KMS-11 (cell line): ENCODE data around the gene STRBP.

ENCODE experiments used
- H2AFZ ChIP-seq: fragments of 200-600 bp; sonication (generic); 2 replicates; pipeline ENCODE4 v1.6.1; 2016; ENCODE audit warnings: antibody characterized with exemption, mixed run types, low read depth
- H3K27ac ChIP-seq: fragments of 200-600 bp; sonication (generic); 2 replicates; pipeline ENCODE4 v1.6.1; 2016; ENCODE audit warnings: mild to moderate bottlenecking, mixed run types
- H3K27me3 ChIP-seq: fragments of 200-600 bp; sonication (generic); 2 replicates; pipeline ENCODE4 v1.6.1; 2017; ENCODE audit warnings: mild to moderate bottlenecking, low read depth, mixed run types, moderate library complexity; ENCODE audit not compliant: insufficient read depth
- H3K36me3 ChIP-seq: fragments of 200-600 bp; sonication (generic); 2 replicates; pipeline ENCODE4 v1.6.1; 2017; ENCODE audit warnings: mild to moderate bottlenecking, mixed run types; ENCODE audit not compliant: insufficient read depth
- H3K4me1 ChIP-seq: fragments of 200-600 bp; sonication (generic); 2 replicates; pipeline ENCODE4 v1.6.1; 2016; ENCODE audit warnings: mild to moderate bottlenecking, low read depth, mixed run types; ENCODE audit not compliant: poor library complexity, severe bottlenecking
- H3K4me2 ChIP-seq: fragments of 200-600 bp; sonication (generic); 2 replicates; pipeline ENCODE4 v1.7.0; 2016; ENCODE audit warnings: mild to moderate bottlenecking, mixed run types
- H3K4me3 ChIP-seq: fragments of 200-600 bp; sonication (generic); IDR thresholded peaks from 2 replicates; pipeline ENCODE4 v1.6.1; 2017; ENCODE audit warnings: low read depth, low read length, mixed read lengths; ENCODE audit not compliant: insufficient read depth
- H3K79me2 ChIP-seq: fragments of 200-600 bp; sonication (generic); 2 replicates; pipeline ENCODE4 v1.6.1; 2016; ENCODE audit warnings: low read depth, mixed run types; ENCODE audit not compliant: insufficient read depth
- H3K9ac ChIP-seq: fragments of 200-600 bp; sonication (generic); 2 replicates; pipeline ENCODE4 v1.6.1; 2016; ENCODE audit warnings: mild to moderate bottlenecking, mixed run types
- H4K20me1 ChIP-seq: fragments of 200-600 bp; sonication (generic); 2 replicates; pipeline ENCODE4 v1.6.1; 2016; ENCODE audit warnings: mild to moderate bottlenecking, mixed run types; ENCODE audit not compliant: insufficient read depth
- TF ChIP-seq, protein P1 (sequence below): fragments of 200-600 bp; sonication (generic); conservative IDR thresholded peaks from 2 replicates; pipeline ENCODE4 v1.6.1; 2017; ENCODE audit warnings: low read depth, mild to moderate bottlenecking, antibody characterized with exemption, low read length, moderate library complexity, mixed read lengths

The STRBP gene

DNA sequence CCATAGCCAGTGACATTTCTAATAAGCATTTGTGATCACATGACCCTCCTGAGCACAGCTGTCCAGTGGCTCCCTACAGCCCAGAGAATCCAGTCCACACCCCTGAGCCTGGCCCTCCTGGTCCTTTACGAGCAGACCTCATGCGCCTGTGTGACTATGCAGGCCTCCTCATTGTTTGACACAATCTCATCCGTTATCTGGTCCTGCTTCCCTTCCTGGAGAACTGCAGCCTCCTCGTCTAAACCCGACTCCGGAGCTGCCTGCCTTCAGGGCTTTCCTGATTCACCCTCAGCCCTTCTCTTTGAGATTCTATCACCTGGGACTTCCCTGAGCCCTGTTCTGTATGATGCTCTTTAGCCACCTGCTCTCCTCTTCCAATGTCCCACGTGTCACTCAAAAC is 155.2 kb downstream of the STRBP start:
- no peak overlapping the region for H3K4me3 ChIP-seq
- H2AFZ ChIP-seq, result no peak overlapping the region
- no peaks in the 10 kb centered on the region for H3K27me3 ChIP-seq
- H3K9ac ChIP-seq, result no peak overlapping the region
- H3K79me2 ChIP-seq, result no peaks in the 10 kb centered on the region
- no peaks in the 10 kb centered on the region for H4K20me1 ChIP-seq
- no peaks in the 10 kb centered on the region for H3K4me1 ChIP-seq
- H3K4me2 ChIP-seq, result no peak overlapping the region
- TF ChIP-seq, protein P1, sequence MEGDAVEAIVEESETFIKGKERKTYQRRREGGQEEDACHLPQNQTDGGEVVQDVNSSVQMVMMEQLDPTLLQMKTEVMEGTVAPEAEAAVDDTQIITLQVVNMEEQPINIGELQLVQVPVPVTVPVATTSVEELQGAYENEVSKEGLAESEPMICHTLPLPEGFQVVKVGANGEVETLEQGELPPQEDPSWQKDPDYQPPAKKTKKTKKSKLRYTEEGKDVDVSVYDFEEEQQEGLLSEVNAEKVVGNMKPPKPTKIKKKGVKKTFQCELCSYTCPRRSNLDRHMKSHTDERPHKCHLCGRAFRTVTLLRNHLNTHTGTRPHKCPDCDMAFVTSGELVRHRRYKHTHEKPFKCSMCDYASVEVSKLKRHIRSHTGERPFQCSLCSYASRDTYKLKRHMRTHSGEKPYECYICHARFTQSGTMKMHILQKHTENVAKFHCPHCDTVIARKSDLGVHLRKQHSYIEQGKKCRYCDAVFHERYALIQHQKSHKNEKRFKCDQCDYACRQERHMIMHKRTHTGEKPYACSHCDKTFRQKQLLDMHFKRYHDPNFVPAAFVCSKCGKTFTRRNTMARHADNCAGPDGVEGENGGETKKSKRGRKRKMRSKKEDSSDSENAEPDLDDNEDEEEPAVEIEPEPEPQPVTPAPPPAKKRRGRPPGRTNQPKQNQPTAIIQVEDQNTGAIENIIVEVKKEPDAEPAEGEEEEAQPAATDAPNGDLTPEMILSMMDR, result no peak
- no peaks in the 10 kb centered on the region for H3K36me3 ChIP-seq
- H3K27ac ChIP-seq, result no peak overlapping the region

DNA sequence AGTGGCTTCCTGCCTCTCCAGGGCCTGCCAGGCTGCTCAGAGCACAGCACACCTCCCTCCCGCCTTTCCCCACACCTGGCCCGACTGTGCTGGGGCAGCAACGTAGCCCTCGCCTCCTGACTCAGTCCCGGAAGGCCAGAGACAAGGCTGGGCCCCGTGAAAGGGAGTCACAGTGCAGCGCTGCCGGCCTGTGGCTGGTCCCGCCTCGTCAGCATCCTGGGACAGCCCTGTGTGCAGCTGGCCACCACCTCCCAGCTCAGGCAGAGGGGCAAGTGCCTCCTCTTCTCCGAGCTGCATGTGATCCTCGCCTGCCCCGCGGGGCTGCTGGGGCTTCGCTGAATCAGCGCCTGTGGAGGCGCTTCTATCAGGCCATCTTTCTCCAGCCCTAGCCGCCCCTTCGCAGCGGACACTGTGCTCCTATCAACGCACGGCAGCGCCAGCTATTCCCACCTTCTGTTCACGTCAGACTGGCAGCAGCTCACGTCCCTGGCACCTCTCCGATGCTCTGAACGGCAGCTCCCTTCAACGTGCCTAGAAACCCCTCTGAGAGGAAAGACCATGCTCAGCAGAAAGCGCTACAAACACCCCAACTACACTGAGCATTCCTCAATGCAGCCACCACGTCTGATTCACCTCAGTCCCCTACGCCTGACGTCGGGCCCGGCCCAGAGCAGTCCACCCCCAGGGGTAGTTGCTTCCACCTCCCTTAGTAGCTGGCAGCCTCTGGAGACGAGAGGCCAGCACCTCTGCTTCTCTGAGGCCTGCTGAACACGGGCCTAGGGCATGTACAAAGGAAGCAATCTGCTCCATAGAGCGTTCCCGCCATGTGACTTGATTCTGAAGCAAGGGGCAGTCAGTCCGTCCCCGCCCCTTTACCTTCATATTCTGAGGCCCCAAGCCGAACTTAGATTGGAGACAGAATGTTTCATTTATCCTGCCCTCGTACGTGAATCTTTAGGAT is 156.1 kb downstream of the STRBP start:
- H3K4me3 ChIP-seq, result no peak overlapping the region
- no peaks in the 10 kb centered on the region for H3K36me3 ChIP-seq
- no peak overlapping the region for H3K4me2 ChIP-seq
- no peak overlapping the region for H2AFZ ChIP-seq
- H3K9ac ChIP-seq, result no peak overlapping the region
- H3K4me1 ChIP-seq, result no peaks in the 10 kb centered on the region
- H3K27ac ChIP-seq, result no peak overlapping the region
- H4K20me1 ChIP-seq, result no peaks in the 10 kb centered on the region
- no peaks in the 10 kb centered on the region for H3K27me3 ChIP-seq
- no peaks in the 10 kb centered on the region for H3K79me2 ChIP-seq
- TF ChIP-seq, protein P1, result no peak

DNA sequence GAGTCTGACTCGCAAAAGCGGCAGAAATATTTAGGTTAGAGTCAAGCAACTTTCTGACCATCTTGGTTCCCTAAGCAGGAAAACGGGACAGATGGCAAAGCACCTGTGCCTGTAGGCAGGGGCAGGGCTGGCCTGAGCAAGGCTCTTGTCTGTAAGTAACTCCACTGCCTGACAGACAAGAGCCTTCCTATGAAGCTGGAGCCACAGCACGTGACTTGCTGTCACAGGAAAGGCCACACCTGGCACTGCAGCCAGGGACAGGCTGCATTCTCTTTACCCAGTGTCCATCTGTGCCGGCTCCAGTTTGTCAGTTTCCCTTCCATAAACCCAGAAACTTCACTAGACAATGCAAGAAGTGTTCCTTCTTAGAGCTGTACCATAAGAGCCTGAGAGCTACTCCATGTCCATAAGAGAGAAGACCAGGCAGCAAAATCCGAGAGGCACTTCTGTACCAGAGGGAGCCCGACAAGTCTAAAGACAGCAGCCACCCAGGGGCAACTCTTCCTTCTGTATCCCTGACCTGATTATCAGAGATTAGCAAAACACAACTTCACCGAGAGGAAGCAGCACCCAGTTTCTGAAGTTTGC is 156.9 kb downstream of the STRBP start:
- no peaks in the 10 kb centered on the region for H3K36me3 ChIP-seq
- no peak overlapping the region for H3K4me3 ChIP-seq
- no peaks in the 10 kb centered on the region for H3K27me3 ChIP-seq
- H3K4me1 ChIP-seq, result no peaks in the 10 kb centered on the region
- no peak overlapping the region for H3K9ac ChIP-seq
- no peaks in the 10 kb centered on the region for H3K79me2 ChIP-seq
- no peak overlapping the region for H2AFZ ChIP-seq
- H4K20me1 ChIP-seq, result no peaks in the 10 kb centered on the region
- no peak overlapping the region for H3K27ac ChIP-seq
- H3K4me2 ChIP-seq, result no peak overlapping the region
- TF ChIP-seq, protein P1, result no peak

DNA sequence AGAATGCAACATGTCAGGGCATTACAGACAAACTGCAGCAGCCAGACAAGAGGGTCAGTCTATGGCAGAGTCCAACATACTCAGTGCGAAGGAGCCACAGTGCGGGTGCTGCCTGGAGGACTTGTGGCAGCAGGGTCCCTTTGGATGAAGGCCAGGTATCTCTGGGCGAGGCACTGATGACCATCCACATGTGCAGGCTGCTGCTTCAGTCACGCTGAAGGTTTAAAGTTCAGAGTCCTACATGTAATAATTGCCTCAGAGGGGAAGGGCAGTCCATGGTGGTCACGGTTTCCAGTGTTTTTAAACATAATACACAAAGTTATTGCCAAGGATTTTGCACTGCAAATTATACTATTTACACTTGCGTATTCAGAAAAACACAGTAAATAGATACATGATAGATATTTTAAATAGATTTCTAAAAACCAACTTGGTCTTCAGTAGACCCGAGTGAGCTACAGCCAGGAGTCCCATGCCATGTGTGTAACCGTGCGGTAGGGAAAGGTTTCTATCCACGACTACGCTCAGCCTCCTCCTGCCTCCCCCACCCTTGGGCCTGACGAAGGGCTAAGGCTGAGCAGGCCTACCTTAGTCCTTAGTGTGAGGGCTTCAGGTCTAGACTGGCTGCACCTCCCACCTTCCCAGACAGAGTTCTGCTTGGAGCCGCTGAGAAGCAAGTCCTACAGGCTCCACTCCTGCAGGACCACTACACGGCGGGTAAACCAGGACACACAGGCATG is 158.7 kb downstream of the STRBP start:
- no peak overlapping the region for H3K9ac ChIP-seq
- no peak overlapping the region for H3K27ac ChIP-seq
- no peaks in the 10 kb centered on the region for H3K36me3 ChIP-seq
- no peak overlapping the region for H3K4me2 ChIP-seq
- H2AFZ ChIP-seq, result no peak overlapping the region
- no peaks in the 10 kb centered on the region for H3K79me2 ChIP-seq
- H4K20me1 ChIP-seq, result no peaks in the 10 kb centered on the region
- H3K4me1 ChIP-seq, result no peaks in the 10 kb centered on the region
- no peak overlapping the region for H3K4me3 ChIP-seq
- no peaks in the 10 kb centered on the region for H3K27me3 ChIP-seq
- TF ChIP-seq, protein P1, result no peak
